ENCODE data around the gene ZSCAN2. TPM values are rescaled to one million over a fixed set of nuclear protein-coding genes. Genes with fewer than 3 reads are reported as not detected.

The ZSCAN2 gene
- total and polyA plus RNA-seq, 10 of the 15 experiments (the other 5 are each of a cell fraction or from before 2014, with no cell fraction given) = 2.7 to 13.2 (median 8.6) TPM

- H4K20me1 ChIP-seq (ENCODE audit: control insufficient read depth, insufficient read depth) = peaks cover 2% of the 10 kb centered on the region; the same call in 1 of the 2 replicates
- no peak overlapping the region for H2AFZ ChIP-seq (ENCODE audit: control insufficient read depth, low read depth, low read length)
- FAIRE-seq (no peak), DNase-seq (ENCODE audit: low read depth, low spot score) (no peak), ATAC-seq (no peak)
- H3K4me2 ChIP-seq (ENCODE audit: control insufficient read depth, insufficient read depth) = no peak overlapping the region
- WGBS (ENCODE audit: insufficient coverage, insufficient replicate concordance, low lambda C conversion rate, missing lambda C conversion rate) = 97% methylated on average over 10 of the region's 10 CpGs
- POLR2A ChIA-PET = no interaction called here
- intact Hi-C loops (cut with micrococcal nuclease; ENCODE audit: unreplicated experiment) = no loop called here
- CTCF ChIA-PET = interaction anchor here (0.5 to 1.6 kb wide), 2 partner anchors 75 to 176 kb away, joined by 3 read pairs; no protein-coding TSS in a partner anchor
- no peaks in the 10 kb centered on the region for H3K9me3 ChIP-seq (replicated peaks; ENCODE audit: control insufficient read depth, insufficient read depth, low read length)
- H3K9ac ChIP-seq (ENCODE audit: control insufficient read depth, insufficient read depth, low read length) = no peak overlapping the region
- SMC1A ChIA-PET (ENCODE audit: uncharacterized antibody, unreplicated experiment) = no interaction called here
- no TSS peak for BruUV-seq (replicated peaks)
- no peak overlapping the region for H3K4me3 ChIP-seq
- no peaks in the 10 kb centered on the region for H3K27me3 ChIP-seq (replicated peaks in 1 of 2; ENCODE audit: control insufficient read depth in 2 of 2, insufficient read depth in 2 of 2, low read length in 1 of 2)
- no peaks in the 10 kb centered on the region for H3K4me1 ChIP-seq (ENCODE audit: control insufficient read depth, insufficient read depth, low read length)
- H3K36me3 ChIP-seq (ENCODE audit: control insufficient read depth in 2 of 2, insufficient read depth in 2 of 2, low read length in 1 of 2) = peaks cover 13 to 30% of the 10 kb centered on the region in 2 experiments
- H3K27ac ChIP-seq (ENCODE audit: control insufficient read depth, insufficient read depth) = no peak overlapping the region
- RAD21 ChIA-PET (ENCODE audit: unreplicated experiment) = no interaction called here
- no peaks in the 10 kb centered on the region for H3K79me2 ChIP-seq (ENCODE audit: control insufficient read depth, insufficient read depth, low read length)
- in situ Hi-C loops (cut with MboI) = no loop called here
- TF ChIP-seq NKRF (conservative IDR thresholded peaks at IDR 0.05) = no peak
- TF ChIP-seq JUNB (IDR thresholded peaks at IDR 0.05) = no peak
- no peak for TF ChIP-seq SUPT20H (IDR thresholded peaks at IDR 0.05; ENCODE audit: borderline replicate concordance, control insufficient read depth, low read depth, low read length)
- TF ChIP-seq CEBPZ (IDR thresholded peaks at IDR 0.05; ENCODE audit: low read depth, low read length) = no peak
- no peak for TF ChIP-seq ZNF274 (IDR thresholded peaks at IDR 0.05; ENCODE audit: insufficient read depth, insufficient read length)
- TF ChIP-seq ZBTB4 (CRISPR knock-in tag; IDR thresholded peaks at IDR 0.05) = no peak
- no peak for TF ChIP-seq SMC3 (IDR thresholded peaks at IDR 0.05; ENCODE audit: borderline replicate concordance, low read length)
- no peak for TF ChIP-seq CREB1 (IDR thresholded peaks at IDR 0.05; ENCODE audit: low read depth)
- no peak for TF ChIP-seq ZBTB11 (CRISPR knock-in tag; IDR thresholded peaks at IDR 0.05)
- no peak for TF ChIP-seq IRF3 (IDR thresholded peaks at IDR 0.05)
Observed at GRCh38 chr15:84645997-84646396, 45.2 kb downstream of the ZSCAN2 start.

Measured in GM12878 (cell line).